GM21381 (cell line): ENCODE data around the gene AARS2.

Source experiments
- ATAC-seq: cut with Tn5 transposase; IDR thresholded peaks from one replicate; pipeline ENCODE4 v1.9.1; 2021; ENCODE audit warnings: mild to moderate bottlenecking, moderate library complexity; ENCODE audit not compliant: unreplicated experiment

The AARS2 gene

GRCh38 chr6:44301782-44302564 is 11.2 kb downstream of the AARS2 start:
- no peak for ATAC-seq

- ATAC-seq: no peak
These were observed 12.0 kb downstream of the AARS2 start for GRCh38 chr6:44301106-44301505.

- ATAC-seq: no peak
These were observed 12.8 kb downstream of the AARS2 start for GRCh38 chr6:44300292-44300823.

GRCh38 chr6:44298864-44299263 is 14.3 kb downstream of the AARS2 start:
- no peak for ATAC-seq

GRCh38 chr6:44298055-44298803 is 14.9 kb downstream of the AARS2 start:
- ATAC-seq: no peak

- no peak for ATAC-seq
These were observed 15.8 kb downstream of the AARS2 start for GRCh38 chr6:44297063-44298038.

- no peak for ATAC-seq
These were observed 18.0 kb downstream of the AARS2 start for GRCh38 chr6:44294832-44295791.

GRCh38 chr6:44292661-44293365 is 20.3 kb downstream of the AARS2 start:
- ATAC-seq: no peak

- ATAC-seq: no peak
These were observed 21.3 kb downstream of the AARS2 start for GRCh38 chr6:44291841-44292240.

GRCh38 chr6:44289726-44290260 is 23.4 kb downstream of the AARS2 start:
- no peak for ATAC-seq

GRCh38 chr6:44286747-44287146 is 26.4 kb downstream of the AARS2 start:
- ATAC-seq: no peak

- no peak for ATAC-seq
These were observed 26.9 kb downstream of the AARS2 start for GRCh38 chr6:44286285-44286565.

- no peak for ATAC-seq
These were observed 27.4 kb downstream of the AARS2 start for GRCh38 chr6:44285552-44286284.

GRCh38 chr6:44284867-44285266 is 28.3 kb downstream of the AARS2 start:
- ATAC-seq: no peak

- no peak for ATAC-seq
These were observed 29.0 kb downstream of the AARS2 start for GRCh38 chr6:44284121-44284520.

GRCh38 chr6:44278774-44279697 is 34.1 kb downstream of the AARS2 start:
- no peak for ATAC-seq

- ATAC-seq: no peak
These were observed 34.8 kb downstream of the AARS2 start for GRCh38 chr6:44278315-44278714.
